Measurements from ENCODE around the gene ALDH1B1. TPM values are rescaled to one million over a fixed set of nuclear protein-coding genes. Genes with fewer than 3 reads are reported as not detected.

Gene ALDH1B1
- polyA plus RNA-seq, 1 donor (not counting 4 experiments of a cell fraction or from before 2014, with no cell fraction given) = 14.4 TPM

DNA sequence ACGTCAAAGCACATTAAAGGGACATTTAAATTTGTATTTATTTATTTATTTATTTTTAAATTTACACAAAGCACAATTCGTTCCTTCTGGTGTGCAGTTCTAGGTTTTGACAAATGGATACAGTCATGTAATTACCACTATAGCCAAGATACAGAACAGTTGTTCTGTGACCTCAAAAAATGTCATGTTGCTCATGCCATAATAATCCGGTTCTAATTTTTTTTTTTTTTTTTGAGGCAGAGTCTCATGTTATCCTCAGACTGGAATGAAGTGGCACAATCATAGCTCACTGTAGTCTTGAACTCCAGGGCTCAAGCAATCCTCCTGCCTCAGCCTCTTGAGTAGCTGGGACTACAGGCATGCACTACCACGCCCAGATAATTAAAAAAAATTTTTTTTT lies 24.0 kb downstream of the ALDH1B1 start:
- dilution Hi-C loops (cut with MboI; ENCODE audit: extremely low pct_ligation_motif_present, low sequenced_read_pairs) = no loop called here
- Histone ChIP-seq H2AFZ (ENCODE audit: control insufficient read depth, low read length) (no peak overlapping the region), H3K4me2 (ENCODE audit: control insufficient read depth, extremely low read depth, insufficient read depth, low read depth, low read length) (no peak overlapping the region), H3K79me2 (ENCODE audit: control insufficient read depth, insufficient read depth, low read length) (no peaks in the 10 kb centered on the region), H3K36me3 (ENCODE audit: control insufficient read depth in 2 of 2, extremely low read depth in 1 of 2, insufficient read depth in 2 of 2, low read length in 2 of 2) (no peaks in the 10 kb centered on the region), H4K20me1 (ENCODE audit: control insufficient read depth, extremely low read depth, insufficient read depth, low read length) (no peaks in the 10 kb centered on the region), H3K27me3 (ENCODE audit: control insufficient read depth, extremely low read depth, insufficient read depth, low read length) (peaks cover 50% of the 10 kb centered on the region), H3K9me1 (ENCODE audit: control insufficient read depth, extremely low read depth, insufficient read depth, low read length) (no peaks in the 10 kb centered on the region), H3K27ac (ENCODE audit: control insufficient read depth, insufficient read depth, low read length) (no peak overlapping the region), H3K4me3 (ENCODE audit: control insufficient read depth in 2 of 3, extremely low read depth in 1 of 3, insufficient read depth in 2 of 3, low read depth in 1 of 3, low read length in 3 of 3) (no peak overlapping the region), H3K4me1 (ENCODE audit: control insufficient read depth, extremely low read depth, insufficient read depth, low read length) (no peaks in the 10 kb centered on the region), H3K9ac (ENCODE audit: control insufficient read depth, extremely low read depth, insufficient read depth, low read length) (no peak overlapping the region), H3K9me3 (ENCODE audit: control insufficient read depth, low read depth, low read length) (no peaks in the 10 kb centered on the region)
- TF ChIP-seq, protein P1, sequence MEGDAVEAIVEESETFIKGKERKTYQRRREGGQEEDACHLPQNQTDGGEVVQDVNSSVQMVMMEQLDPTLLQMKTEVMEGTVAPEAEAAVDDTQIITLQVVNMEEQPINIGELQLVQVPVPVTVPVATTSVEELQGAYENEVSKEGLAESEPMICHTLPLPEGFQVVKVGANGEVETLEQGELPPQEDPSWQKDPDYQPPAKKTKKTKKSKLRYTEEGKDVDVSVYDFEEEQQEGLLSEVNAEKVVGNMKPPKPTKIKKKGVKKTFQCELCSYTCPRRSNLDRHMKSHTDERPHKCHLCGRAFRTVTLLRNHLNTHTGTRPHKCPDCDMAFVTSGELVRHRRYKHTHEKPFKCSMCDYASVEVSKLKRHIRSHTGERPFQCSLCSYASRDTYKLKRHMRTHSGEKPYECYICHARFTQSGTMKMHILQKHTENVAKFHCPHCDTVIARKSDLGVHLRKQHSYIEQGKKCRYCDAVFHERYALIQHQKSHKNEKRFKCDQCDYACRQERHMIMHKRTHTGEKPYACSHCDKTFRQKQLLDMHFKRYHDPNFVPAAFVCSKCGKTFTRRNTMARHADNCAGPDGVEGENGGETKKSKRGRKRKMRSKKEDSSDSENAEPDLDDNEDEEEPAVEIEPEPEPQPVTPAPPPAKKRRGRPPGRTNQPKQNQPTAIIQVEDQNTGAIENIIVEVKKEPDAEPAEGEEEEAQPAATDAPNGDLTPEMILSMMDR (optimal IDR thresholded peaks at IDR 0.05 in 1 of 3, IDR thresholded peaks at IDR 0.05 in 1 of 3, conservative IDR thresholded peaks at IDR 0.05 in 1 of 3; ENCODE audit: extremely low read depth in 1 of 3, insufficient read depth in 2 of 3, low read length in 3 of 3) = no peak
- no peak for TF ChIP-seq EZH2 (IDR thresholded peaks at IDR 0.05; ENCODE audit: low read length)
- DNase-seq (ENCODE audit: low read depth, low spot score) (no peak), FAIRE-seq (no peak)

DNA sequence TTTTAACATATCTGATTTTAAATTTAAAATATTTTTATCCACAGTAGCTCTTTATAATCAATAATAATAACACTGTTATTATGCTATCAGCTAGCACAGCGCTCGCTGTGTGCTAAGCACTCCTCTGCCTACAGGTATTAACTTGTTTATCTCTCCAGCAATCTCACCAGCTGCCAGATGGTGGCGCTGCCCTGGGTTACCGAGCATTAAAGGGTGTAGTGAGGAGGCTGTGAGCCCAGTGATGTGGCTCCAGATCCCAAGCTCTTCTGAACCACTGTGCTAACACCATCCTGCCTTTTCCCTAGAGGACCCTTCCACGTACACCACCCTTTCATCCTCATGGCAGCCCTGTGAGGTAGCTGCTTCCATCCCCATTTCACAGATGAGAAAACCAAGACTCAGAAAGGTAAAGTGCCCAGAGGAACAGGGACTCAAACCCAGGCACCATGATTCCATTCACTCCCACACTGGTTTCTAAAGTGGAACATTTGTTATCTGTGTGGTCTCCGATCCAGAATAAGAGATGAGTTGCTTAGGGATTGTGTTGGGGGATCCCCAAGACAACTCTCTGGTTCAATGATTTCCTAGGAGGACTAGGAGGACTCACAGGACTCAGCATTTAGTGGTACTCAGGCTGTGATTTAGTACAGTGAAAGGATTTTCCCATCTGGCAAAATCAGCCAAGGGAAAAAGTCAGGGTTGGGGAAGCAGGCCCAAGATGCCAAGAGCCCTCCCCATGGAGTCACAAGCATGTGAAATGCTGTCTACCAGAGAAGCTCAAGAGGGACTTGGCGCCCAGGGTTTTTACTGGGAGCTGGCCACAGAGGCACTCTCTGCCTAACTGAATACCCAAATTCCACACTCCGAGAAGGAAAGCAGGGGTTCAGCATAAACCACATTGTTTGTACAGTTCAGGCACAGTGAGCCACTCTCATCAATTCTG lies 24.8 kb downstream of the ALDH1B1 start:
- Histone ChIP-seq H3K9me1 (ENCODE audit: control insufficient read depth, extremely low read depth, insufficient read depth, low read length) (no peaks in the 10 kb centered on the region), H3K4me2 (ENCODE audit: control insufficient read depth, extremely low read depth, insufficient read depth, low read depth, low read length) (no peak overlapping the region), H3K36me3 (ENCODE audit: control insufficient read depth in 2 of 2, extremely low read depth in 1 of 2, insufficient read depth in 2 of 2, low read length in 2 of 2) (no peaks in the 10 kb centered on the region), H2AFZ (ENCODE audit: control insufficient read depth, low read length) (no peak overlapping the region), H3K9me3 (ENCODE audit: control insufficient read depth, low read depth, low read length) (no peaks in the 10 kb centered on the region), H3K4me1 (ENCODE audit: control insufficient read depth, extremely low read depth, insufficient read depth, low read length) (no peaks in the 10 kb centered on the region), H3K4me3 (ENCODE audit: control insufficient read depth in 2 of 3, extremely low read depth in 1 of 3, insufficient read depth in 2 of 3, low read depth in 1 of 3, low read length in 3 of 3) (no peak overlapping the region), H3K9ac (ENCODE audit: control insufficient read depth, extremely low read depth, insufficient read depth, low read length) (no peak overlapping the region), H3K79me2 (ENCODE audit: control insufficient read depth, insufficient read depth, low read length) (no peaks in the 10 kb centered on the region), H3K27me3 (ENCODE audit: control insufficient read depth, extremely low read depth, insufficient read depth, low read length) (peaks cover 45% of the 10 kb centered on the region), H4K20me1 (ENCODE audit: control insufficient read depth, extremely low read depth, insufficient read depth, low read length) (no peaks in the 10 kb centered on the region), H3K27ac (ENCODE audit: control insufficient read depth, insufficient read depth, low read length) (no peak overlapping the region)
- dilution Hi-C loops (cut with MboI; ENCODE audit: extremely low pct_ligation_motif_present, low sequenced_read_pairs) = no loop called here
- TF ChIP-seq, protein P1 (optimal IDR thresholded peaks at IDR 0.05 in 1 of 3, IDR thresholded peaks at IDR 0.05 in 1 of 3, conservative IDR thresholded peaks at IDR 0.05 in 1 of 3; ENCODE audit: extremely low read depth in 1 of 3, insufficient read depth in 2 of 3, low read length in 3 of 3) = peak; percentile 68 to 78 (median 76)
- TF ChIP-seq EZH2 (IDR thresholded peaks at IDR 0.05; ENCODE audit: low read length) = no peak
- FAIRE-seq (no peak), DNase-seq (ENCODE audit: low read depth, low spot score) (no peak)

Data from keratinocyte (primary cell).